NT2/D1 (cell line): Measurements from ENCODE around the gene CD55.

Experiments
- SUZ12 ChIP-seq: IDR thresholded peaks from 2 replicates; pipeline ENCODE4 v1.6.1; 2011; ENCODE audit not compliant: insufficient read length, insufficient read depth; ENCODE audit errors: extremely low read depth
- YY1 ChIP-seq: IDR thresholded peaks from 2 replicates; pipeline ENCODE4 v1.6.1; 2011; ENCODE audit not compliant: insufficient read length, insufficient read depth
- ZNF274 ChIP-seq: IDR thresholded peaks from 2 replicates; pipeline ENCODE4 v1.6.1; 2011; ENCODE audit warnings: mild to moderate bottlenecking, low read depth, low read length

DNA sequence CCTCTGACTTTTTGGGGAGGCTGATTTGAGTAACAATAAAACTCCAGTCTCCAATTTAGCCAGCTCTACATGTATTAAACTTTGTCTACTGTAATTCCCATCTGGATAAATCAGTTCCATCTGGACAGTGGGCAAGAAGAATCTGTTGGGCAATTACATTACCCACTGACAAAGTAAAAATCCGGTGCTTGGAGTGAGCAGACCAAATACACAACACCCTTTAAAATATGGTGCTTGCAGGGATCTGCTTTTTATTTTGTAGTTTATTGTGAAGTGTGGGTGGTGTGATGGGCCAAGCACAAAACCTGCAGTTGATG is 8.9 kb upstream of the CD55 start:
- TF ChIP-seq YY1 (no peak), ZNF274 (no peak), SUZ12 (no peak)
